Measurements from ENCODE around the gene TBX15.

Gene TBX15

DNA sequence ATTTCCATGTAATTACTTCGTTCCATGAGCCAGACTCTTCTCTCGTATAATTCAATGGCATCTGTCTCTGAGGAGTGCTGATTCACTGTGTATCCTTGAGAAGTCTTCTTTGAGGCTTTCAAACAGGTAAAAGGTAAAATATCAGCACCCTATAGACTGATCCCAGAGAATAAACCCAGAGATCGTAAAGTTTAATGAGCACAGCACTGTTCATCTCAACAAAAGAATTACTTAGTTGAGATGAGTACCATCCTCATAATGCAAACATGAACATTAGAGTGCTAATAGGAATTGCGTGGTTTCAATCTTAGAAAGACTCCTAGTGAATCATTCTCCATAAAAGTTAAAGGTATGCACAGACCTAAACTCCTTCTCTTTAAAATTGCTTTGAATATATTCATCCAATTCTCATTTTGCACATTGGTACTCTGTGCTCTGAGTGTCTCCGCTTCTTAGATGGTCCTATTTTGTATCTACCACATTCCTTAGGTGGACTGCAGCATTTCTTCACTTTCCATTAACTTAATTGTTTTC lies 97.2 kb downstream of the TBX15 start:
- no peaks in the 10 kb centered on the region for H3K4me1 ChIP-seq (ENCODE audit: insufficient read depth, low read length)
- H3K9ac ChIP-seq (ENCODE audit: low read depth, low read length) = no peak overlapping the region
- no peaks in the 10 kb centered on the region for H3K9me3 ChIP-seq (ENCODE audit: insufficient read depth, low read length, severe bottlenecking)
- DNase-seq (no peak), ATAC-seq (ENCODE audit: insufficient read depth, low read depth) (no peak)
- TF ChIP-seq CTCF (IDR thresholded peaks at IDR 0.05; ENCODE audit: borderline replicate concordance, extremely low read depth, low read length, poor library complexity, severe bottlenecking) (no peak), EZH2 (IDR thresholded peaks at IDR 0.05; ENCODE audit: borderline replicate concordance, low read depth, low read length, severe bottlenecking) (no peak)
- no peak overlapping the region for H3K27ac ChIP-seq (ENCODE audit: low read length)
- H3K36me3 ChIP-seq (ENCODE audit: insufficient read depth, low read length) = no peaks in the 10 kb centered on the region
- no peaks in the 10 kb centered on the region for H3K79me2 ChIP-seq (ENCODE audit: insufficient read depth, low read length)
- H3K4me2 ChIP-seq (ENCODE audit: insufficient read depth, low read length) = no peak overlapping the region
- no peak overlapping the region for H2AFZ ChIP-seq (ENCODE audit: low read depth, low read length)
- H3K27me3 ChIP-seq (ENCODE audit: insufficient read depth, low read length, poor library complexity) = no peaks in the 10 kb centered on the region
- H3K4me3 ChIP-seq (ENCODE audit: low read depth in 1 of 2, low read length in 2 of 2) = no peak overlapping the region
- no peaks in the 10 kb centered on the region for H4K20me1 ChIP-seq (ENCODE audit: insufficient read depth, low read length)

DNA sequence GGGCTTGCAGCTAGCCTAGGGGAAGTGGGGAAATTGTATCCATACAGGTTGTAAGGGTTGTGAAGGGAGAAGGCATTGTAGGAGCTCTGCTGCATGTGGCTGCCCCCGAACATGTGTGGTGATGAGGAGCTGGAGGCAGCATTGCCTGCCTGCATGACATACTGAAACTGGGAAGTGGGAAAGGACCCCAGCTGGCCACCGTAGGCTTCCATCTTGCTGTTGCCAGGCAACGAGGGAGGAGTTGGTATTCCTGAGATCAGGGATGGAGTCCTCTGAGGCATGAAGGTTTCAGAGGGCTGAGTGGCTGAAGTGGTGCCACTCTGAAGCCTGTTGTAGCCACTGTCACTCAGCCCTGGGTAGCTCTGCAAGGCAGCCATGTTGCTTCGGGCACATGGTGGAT lies 103.2 kb downstream of the TBX15 start:
- no peak overlapping the region for H3K4me3 ChIP-seq (ENCODE audit: low read depth in 1 of 2, low read length in 2 of 2)
- DNase-seq = no peak
- no peaks in the 10 kb centered on the region for H3K9me3 ChIP-seq (ENCODE audit: insufficient read depth, low read length, severe bottlenecking)
- no peaks in the 10 kb centered on the region for H3K27me3 ChIP-seq (ENCODE audit: insufficient read depth, low read length, poor library complexity)
- no peak overlapping the region for H2AFZ ChIP-seq (ENCODE audit: low read depth, low read length)
- no peak for ATAC-seq (ENCODE audit: insufficient read depth, low read depth)
- H3K36me3 ChIP-seq (ENCODE audit: insufficient read depth, low read length) = no peaks in the 10 kb centered on the region
- H3K4me2 ChIP-seq (ENCODE audit: insufficient read depth, low read length) = no peak overlapping the region
- H4K20me1 ChIP-seq (ENCODE audit: insufficient read depth, low read length) = no peaks in the 10 kb centered on the region
- H3K9ac ChIP-seq (ENCODE audit: low read depth, low read length) = no peak overlapping the region
- TF ChIP-seq EZH2 (IDR thresholded peaks at IDR 0.05; ENCODE audit: borderline replicate concordance, low read depth, low read length, severe bottlenecking) (no peak), CTCF (IDR thresholded peaks at IDR 0.05; ENCODE audit: borderline replicate concordance, extremely low read depth, low read length, poor library complexity, severe bottlenecking) (no peak)
- H3K79me2 ChIP-seq (ENCODE audit: insufficient read depth, low read length) = no peaks in the 10 kb centered on the region
- no peak overlapping the region for H3K27ac ChIP-seq (ENCODE audit: low read length)
- no peaks in the 10 kb centered on the region for H3K4me1 ChIP-seq (ENCODE audit: insufficient read depth, low read length)

DNA sequence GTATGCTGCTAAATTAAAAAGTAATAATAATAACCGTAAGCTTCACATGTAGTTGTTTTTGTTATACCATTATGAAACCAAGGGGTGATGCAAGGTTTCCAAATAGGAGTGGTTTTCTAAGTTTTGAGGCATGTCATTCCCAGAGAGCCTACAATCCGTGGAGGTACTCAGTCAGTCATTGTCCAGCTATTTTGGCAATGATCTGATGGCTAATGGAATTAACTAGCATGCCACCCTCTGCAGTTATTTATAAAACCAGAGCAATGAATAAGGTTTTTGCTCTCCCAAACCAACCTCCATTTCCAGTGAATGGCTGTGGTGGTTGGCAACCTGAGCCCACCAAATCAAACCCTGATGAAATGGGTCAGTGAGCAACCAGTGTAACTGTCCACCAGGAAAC lies 106.4 kb downstream of the TBX15 start:
- Histone ChIP-seq H3K4me3 (ENCODE audit: low read depth in 1 of 2, low read length in 2 of 2) (no peak overlapping the region), H4K20me1 (ENCODE audit: insufficient read depth, low read length) (no peaks in the 10 kb centered on the region), H3K4me1 (ENCODE audit: insufficient read depth, low read length) (no peaks in the 10 kb centered on the region), H3K9ac (ENCODE audit: low read depth, low read length) (no peak overlapping the region), H3K79me2 (ENCODE audit: insufficient read depth, low read length) (no peaks in the 10 kb centered on the region), H3K4me2 (ENCODE audit: insufficient read depth, low read length) (no peak overlapping the region), H3K27me3 (ENCODE audit: insufficient read depth, low read length, poor library complexity) (no peaks in the 10 kb centered on the region), H3K36me3 (ENCODE audit: insufficient read depth, low read length) (no peaks in the 10 kb centered on the region), H3K27ac (ENCODE audit: low read length) (no peak overlapping the region), H3K9me3 (ENCODE audit: insufficient read depth, low read length, severe bottlenecking) (no peaks in the 10 kb centered on the region), H2AFZ (ENCODE audit: low read depth, low read length) (no peak overlapping the region)
- DNase-seq (no peak), ATAC-seq (ENCODE audit: insufficient read depth, low read depth) (no peak)
- TF ChIP-seq CTCF (IDR thresholded peaks at IDR 0.05; ENCODE audit: borderline replicate concordance, extremely low read depth, low read length, poor library complexity, severe bottlenecking) (no peak), EZH2 (IDR thresholded peaks at IDR 0.05; ENCODE audit: borderline replicate concordance, low read depth, low read length, severe bottlenecking) (no peak)

DNA sequence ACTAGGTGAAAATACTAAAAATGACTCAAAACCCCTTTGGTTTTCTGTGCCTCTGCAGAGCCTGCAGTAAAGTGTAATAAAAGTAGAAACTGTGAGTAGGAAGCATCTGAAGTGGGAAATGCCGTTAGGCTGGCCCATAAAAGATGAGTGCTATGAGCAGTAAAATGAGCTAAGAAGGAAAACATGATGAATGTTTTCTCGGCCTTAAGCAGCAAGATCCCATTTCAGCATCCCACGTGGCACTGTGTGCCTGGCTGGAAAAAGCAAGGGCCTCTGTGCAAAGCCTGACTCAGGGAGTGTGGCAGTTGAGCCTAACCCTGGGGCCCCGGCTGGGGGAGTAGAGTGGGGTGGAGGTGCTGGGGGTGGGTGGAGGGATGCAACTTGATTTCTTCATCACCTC lies 109.5 kb downstream of the TBX15 start:
- Histone ChIP-seq H4K20me1 (ENCODE audit: insufficient read depth, low read length) (no peaks in the 10 kb centered on the region), H3K9me3 (ENCODE audit: insufficient read depth, low read length, severe bottlenecking) (no peaks in the 10 kb centered on the region), H3K27ac (ENCODE audit: low read length) (no peak overlapping the region), H3K9ac (ENCODE audit: low read depth, low read length) (no peak overlapping the region), H3K36me3 (ENCODE audit: insufficient read depth, low read length) (no peaks in the 10 kb centered on the region), H2AFZ (ENCODE audit: low read depth, low read length) (no peak overlapping the region), H3K27me3 (ENCODE audit: insufficient read depth, low read length, poor library complexity) (no peaks in the 10 kb centered on the region), H3K79me2 (ENCODE audit: insufficient read depth, low read length) (no peaks in the 10 kb centered on the region), H3K4me2 (ENCODE audit: insufficient read depth, low read length) (no peak overlapping the region), H3K4me1 (ENCODE audit: insufficient read depth, low read length) (no peaks in the 10 kb centered on the region), H3K4me3 (ENCODE audit: low read depth in 1 of 2, low read length in 2 of 2) (no peak overlapping the region)
- TF ChIP-seq CTCF (IDR thresholded peaks at IDR 0.05; ENCODE audit: borderline replicate concordance, extremely low read depth, low read length, poor library complexity, severe bottlenecking) (no peak), EZH2 (IDR thresholded peaks at IDR 0.05; ENCODE audit: borderline replicate concordance, low read depth, low read length, severe bottlenecking) (no peak)
- ATAC-seq (ENCODE audit: insufficient read depth, low read depth) (no peak), DNase-seq (no peak)

Measured in DND-41 (cell line).